DND-41 (cell line): ENCODE results near the gene SNCAIP.

Experiments used
- EZH2 ChIP-seq: IDR thresholded peaks from 3 replicates; pipeline ENCODE4 v1.6.1; 2012; ENCODE audit warnings: borderline replicate concordance, low read depth, mild to moderate bottlenecking, moderate library complexity, low read length, inconsistent platforms; ENCODE audit not compliant: severe bottlenecking
- TF ChIP-seq, protein P1 (sequence below): IDR thresholded peaks from 2 replicates; pipeline ENCODE4 v1.5.1; 2012; ENCODE audit warnings: borderline replicate concordance, low read length, moderate library complexity, mild to moderate bottlenecking; ENCODE audit not compliant: poor library complexity, severe bottlenecking; ENCODE audit errors: extremely low read depth

DNA sequence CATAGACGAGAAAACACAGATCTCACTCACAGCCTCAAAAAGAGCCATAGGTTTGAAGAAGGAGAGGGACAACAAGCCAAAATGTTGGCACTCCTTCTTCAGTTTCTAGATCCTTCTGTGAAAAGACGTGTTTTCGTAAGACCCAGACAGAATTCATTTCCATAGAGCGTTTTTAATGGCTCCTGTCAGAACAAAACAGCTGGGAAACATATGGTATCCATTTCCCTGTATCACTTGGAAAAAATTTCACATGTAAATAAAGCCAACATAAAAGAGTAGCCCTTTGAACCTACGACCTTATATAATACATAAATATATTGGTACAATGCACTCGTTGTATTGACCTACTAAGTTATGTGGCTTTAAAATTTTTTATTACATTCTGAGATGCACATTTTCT lies 108.1 kb downstream of the SNCAIP start:
- TF ChIP-seq EZH2: no peak
- TF ChIP-seq, protein P1, sequence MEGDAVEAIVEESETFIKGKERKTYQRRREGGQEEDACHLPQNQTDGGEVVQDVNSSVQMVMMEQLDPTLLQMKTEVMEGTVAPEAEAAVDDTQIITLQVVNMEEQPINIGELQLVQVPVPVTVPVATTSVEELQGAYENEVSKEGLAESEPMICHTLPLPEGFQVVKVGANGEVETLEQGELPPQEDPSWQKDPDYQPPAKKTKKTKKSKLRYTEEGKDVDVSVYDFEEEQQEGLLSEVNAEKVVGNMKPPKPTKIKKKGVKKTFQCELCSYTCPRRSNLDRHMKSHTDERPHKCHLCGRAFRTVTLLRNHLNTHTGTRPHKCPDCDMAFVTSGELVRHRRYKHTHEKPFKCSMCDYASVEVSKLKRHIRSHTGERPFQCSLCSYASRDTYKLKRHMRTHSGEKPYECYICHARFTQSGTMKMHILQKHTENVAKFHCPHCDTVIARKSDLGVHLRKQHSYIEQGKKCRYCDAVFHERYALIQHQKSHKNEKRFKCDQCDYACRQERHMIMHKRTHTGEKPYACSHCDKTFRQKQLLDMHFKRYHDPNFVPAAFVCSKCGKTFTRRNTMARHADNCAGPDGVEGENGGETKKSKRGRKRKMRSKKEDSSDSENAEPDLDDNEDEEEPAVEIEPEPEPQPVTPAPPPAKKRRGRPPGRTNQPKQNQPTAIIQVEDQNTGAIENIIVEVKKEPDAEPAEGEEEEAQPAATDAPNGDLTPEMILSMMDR: no peak
